HG03442 (cell line): ENCODE data around the gene FGFBP3.

Experiments used
- ATAC-seq: cut with Tn5 transposase; IDR thresholded peaks from one replicate; pipeline ENCODE4 v1.9.1; 2021; ENCODE audit warnings: mild to moderate bottlenecking, moderate library complexity; ENCODE audit not compliant: unreplicated experiment

Gene FGFBP3

GRCh38 chr10:91909117-91909677 lies at the start of gene FGFBP3:
Gene FGFBP3, minus strand, starts transcription at chr10:91909486. Its CDS starts 517 bp downstream, at chr10:91908969.
- no peak for ATAC-seq

GRCh38 chr10:91957091-91957490 lies 47.8 kb upstream of the FGFBP3 start:
- ATAC-seq, result no peak

GRCh38 chr10:91955114-91955513 lies 45.8 kb upstream of the FGFBP3 start:
- no peak for ATAC-seq

GRCh38 chr10:91953600-91954160 lies 44.4 kb upstream of the FGFBP3 start:
- no peak for ATAC-seq

GRCh38 chr10:91944880-91945630 lies 35.8 kb upstream of the FGFBP3 start:
- no peak for ATAC-seq

- no peak for ATAC-seq
Measured at GRCh38 chr10:91941426-91941825, 32.1 kb upstream of the FGFBP3 start.

GRCh38 chr10:91939653-91940052 lies 30.4 kb upstream of the FGFBP3 start:
- ATAC-seq, result no peak

- no peak for ATAC-seq
Measured at GRCh38 chr10:91935886-91936285, 26.6 kb upstream of the FGFBP3 start.

GRCh38 chr10:91932737-91933136 lies 23.5 kb upstream of the FGFBP3 start:
- no peak for ATAC-seq

GRCh38 chr10:91931526-91932190 lies 22.4 kb upstream of the FGFBP3 start:
- ATAC-seq, result no peak

- no peak for ATAC-seq
Measured at GRCh38 chr10:91930939-91931338, 21.7 kb upstream of the FGFBP3 start.

GRCh38 chr10:91925022-91925320 lies 15.7 kb upstream of the FGFBP3 start:
- ATAC-seq, result no peak

- peak; percentile 5 for ATAC-seq
Measured at GRCh38 chr10:91924212-91925021, 15.1 kb upstream of the FGFBP3 start.

- ATAC-seq, result peak; percentile 95
Measured at GRCh38 chr10:91923371-91924211, 14.3 kb upstream of the FGFBP3 start, which contains the start of gene BTAF1. Gene BTAF1, plus strand, starts transcription at chr10:91923770. Its CDS starts 307 bp downstream, at chr10:91924077.

GRCh38 chr10:91919651-91920050 lies 10.4 kb upstream of the FGFBP3 start:
- no peak for ATAC-seq

- ATAC-seq, result no peak
Measured at GRCh38 chr10:91910467-91910866, 1.2 kb upstream of the FGFBP3 start.

GRCh38 chr10:91908337-91909116 lies 759 bp downstream of the FGFBP3 start:
- peak; percentile 86 for ATAC-seq

GRCh38 chr10:91907914-91908336 lies 1.4 kb downstream of the FGFBP3 start:
- ATAC-seq, result no peak

- no peak for ATAC-seq
Measured at GRCh38 chr10:91907033-91907594, 2.2 kb downstream of the FGFBP3 start.
